ENCODE results near the gene B4GALNT3.

DNA sequence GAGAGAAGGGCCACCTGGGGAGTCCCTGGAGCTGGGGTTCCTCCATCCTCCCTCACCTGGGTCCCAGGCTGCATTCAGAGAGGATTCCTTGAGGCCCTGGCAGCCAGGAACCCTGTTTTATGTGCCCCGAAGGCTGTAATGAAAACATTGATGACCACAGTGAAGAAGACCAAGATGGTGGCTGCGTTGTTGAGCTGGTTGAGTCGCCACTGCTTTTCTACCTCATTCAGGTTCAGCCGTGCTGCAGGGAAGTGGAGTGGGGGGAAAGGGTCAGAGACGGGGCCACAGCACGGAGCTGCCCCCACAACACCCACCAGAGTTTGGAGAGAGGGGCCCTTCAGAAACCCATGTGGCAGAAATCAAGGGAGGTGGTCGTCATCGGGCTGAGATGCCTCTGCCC lies 105.4 kb downstream of the B4GALNT3 start:
- TF ChIP-seq, protein P1, sequence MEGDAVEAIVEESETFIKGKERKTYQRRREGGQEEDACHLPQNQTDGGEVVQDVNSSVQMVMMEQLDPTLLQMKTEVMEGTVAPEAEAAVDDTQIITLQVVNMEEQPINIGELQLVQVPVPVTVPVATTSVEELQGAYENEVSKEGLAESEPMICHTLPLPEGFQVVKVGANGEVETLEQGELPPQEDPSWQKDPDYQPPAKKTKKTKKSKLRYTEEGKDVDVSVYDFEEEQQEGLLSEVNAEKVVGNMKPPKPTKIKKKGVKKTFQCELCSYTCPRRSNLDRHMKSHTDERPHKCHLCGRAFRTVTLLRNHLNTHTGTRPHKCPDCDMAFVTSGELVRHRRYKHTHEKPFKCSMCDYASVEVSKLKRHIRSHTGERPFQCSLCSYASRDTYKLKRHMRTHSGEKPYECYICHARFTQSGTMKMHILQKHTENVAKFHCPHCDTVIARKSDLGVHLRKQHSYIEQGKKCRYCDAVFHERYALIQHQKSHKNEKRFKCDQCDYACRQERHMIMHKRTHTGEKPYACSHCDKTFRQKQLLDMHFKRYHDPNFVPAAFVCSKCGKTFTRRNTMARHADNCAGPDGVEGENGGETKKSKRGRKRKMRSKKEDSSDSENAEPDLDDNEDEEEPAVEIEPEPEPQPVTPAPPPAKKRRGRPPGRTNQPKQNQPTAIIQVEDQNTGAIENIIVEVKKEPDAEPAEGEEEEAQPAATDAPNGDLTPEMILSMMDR (IDR thresholded peaks at IDR 0.05 in 4 of 5, conservative IDR thresholded peaks at IDR 0.05 in 1 of 5) = no peak
- no peak for TF ChIP-seq POLR2A (IDR thresholded peaks at IDR 0.05)

Measured in gastrocnemius medialis (tissue), 4 donors.